Non-pigmented ciliary epithelial cell (primary cell): ENCODE results near the gene PER2.

Experiments
- DNase-seq: peaks from one replicate; pipeline ENCODE4 v3.0.0-alpha.2; 2010; ENCODE audit warnings: low read depth

Gene PER2

DNA sequence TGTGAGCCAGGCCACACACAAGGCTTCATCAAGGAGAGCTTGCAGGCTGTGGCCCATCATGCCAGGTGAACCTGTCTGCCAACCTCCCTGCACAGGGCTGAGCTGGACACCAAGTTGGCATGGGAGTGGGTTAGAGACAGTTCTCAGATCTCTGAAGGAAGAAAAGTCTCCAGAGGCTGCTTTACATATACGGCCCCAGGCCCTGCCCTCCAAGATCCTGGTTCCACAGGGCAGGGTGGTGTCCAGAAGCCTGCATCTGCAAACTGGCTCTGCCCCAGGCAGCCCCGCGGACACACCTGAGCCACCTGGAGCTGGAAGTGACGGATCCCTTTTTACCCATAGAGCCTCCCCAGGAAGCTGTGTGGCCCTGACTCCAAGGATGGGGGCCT lies 24.3 kb downstream of the PER2 start:
- no peak for DNase-seq

- DNase-seq = peak; percentile 63
These were observed 25.0 kb downstream of the PER2 start for GRCh38 chr2:238263204-238264071.

DNA sequence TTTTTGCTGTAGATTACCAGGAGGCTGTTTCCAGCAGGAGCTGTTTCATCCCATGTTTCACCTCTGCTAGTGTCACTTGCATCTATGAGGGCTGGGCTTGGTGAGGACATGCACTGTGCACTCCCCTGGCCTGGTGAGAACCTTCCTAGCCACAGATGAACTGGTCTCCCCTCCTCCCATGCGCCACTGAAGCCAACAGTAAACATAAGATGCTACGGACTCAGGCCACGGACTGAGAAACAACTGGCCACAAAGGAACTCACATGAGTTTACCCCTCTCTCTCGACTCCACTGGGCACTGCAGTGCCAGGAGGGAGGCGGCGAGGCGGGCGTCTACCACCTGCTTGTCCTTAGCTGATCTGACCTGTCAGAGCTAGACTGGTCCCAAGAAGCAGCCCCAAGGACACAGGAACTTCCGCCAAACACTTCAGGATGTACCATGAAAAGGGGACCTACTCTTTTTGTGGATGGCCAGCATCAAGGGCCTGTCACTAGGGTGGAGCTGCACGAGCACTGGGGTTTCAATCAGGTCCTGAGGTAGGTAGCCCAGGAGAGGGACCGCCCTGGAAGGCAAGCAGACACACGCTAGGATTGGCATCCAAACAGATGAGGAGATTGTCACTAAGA lies 25.8 kb downstream of the PER2 start:
- no peak for DNase-seq

- no peak for DNase-seq
These were observed 26.6 kb downstream of the PER2 start for GRCh38 chr2:238261718-238262375.

GRCh38 chr2:238260883-238261282 lies 27.5 kb downstream of the PER2 start:
- DNase-seq = no peak

GRCh38 chr2:238259061-238260020 lies 29.1 kb downstream of the PER2 start:
- DNase-seq = no peak

- DNase-seq = no peak
These were observed 30.4 kb downstream of the PER2 start for GRCh38 chr2:238257786-238258700.

DNA sequence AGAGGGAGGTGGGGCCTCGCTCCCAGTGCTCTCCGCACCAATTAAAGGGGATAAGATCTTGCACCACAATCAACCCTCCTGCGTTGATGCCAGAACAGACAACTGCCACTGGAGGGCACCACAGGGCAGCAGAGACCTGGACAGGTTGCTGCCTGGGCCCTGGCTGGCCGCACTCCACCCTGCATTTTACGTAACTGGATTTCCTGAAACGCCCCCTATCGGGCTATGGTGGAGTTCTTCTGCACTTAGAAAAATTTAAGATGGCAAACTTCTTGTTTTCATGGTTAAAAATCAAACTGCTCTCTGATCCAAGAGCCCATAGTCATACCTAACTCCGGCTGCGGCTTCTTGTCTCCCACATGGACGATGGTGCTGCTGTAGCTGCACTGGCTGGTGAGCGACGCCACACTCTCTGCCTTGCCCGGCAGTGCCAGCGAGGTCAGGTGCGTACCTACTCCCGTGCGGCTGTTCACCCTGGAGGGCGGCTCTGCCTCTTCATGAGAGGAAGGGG lies 31.8 kb downstream of the PER2 start:
- DNase-seq = no peak

- no peak for DNase-seq
These were observed 32.3 kb downstream of the PER2 start for GRCh38 chr2:238256111-238256510.

DNA sequence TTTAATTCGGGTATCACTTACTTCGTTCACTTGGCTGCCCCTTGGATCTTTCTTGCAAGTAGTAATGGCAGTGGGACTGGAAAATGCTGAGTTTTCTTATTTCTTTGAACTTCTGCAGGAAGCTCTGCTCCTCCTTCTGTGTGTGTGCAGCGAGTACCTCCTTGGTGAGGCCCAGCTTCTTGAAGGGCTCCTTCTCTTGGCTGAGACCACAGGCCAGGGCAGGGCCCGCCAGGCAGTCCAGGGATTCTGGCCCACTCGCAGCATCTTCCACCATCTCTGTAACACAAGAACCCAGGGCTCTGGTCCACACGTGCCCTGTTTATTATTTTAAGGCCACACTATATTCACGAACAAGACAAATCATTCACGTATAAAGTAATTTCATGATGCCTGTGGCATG lies 32.8 kb downstream of the PER2 start:
- no peak for DNase-seq

DNA sequence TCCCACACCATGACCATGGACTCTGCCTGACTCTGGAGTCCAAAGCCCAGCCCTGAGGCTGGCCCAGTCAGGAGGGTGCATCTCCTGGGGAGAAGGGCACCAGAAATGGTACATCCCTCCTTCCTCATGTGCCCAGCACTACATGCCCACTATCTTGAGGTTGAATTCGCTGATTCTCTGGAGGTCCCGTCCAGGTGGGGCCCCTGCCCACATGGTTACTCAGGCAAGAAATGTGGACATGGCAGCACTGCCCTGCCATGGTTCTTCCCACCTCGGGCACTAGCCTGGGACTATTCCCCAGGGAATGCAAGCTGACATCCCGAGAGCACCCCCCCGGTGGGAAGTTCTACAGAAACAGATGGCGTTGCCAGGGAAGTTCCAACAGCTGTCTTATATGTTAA lies 33.3 kb downstream of the PER2 start:
- no peak for DNase-seq

DNA sequence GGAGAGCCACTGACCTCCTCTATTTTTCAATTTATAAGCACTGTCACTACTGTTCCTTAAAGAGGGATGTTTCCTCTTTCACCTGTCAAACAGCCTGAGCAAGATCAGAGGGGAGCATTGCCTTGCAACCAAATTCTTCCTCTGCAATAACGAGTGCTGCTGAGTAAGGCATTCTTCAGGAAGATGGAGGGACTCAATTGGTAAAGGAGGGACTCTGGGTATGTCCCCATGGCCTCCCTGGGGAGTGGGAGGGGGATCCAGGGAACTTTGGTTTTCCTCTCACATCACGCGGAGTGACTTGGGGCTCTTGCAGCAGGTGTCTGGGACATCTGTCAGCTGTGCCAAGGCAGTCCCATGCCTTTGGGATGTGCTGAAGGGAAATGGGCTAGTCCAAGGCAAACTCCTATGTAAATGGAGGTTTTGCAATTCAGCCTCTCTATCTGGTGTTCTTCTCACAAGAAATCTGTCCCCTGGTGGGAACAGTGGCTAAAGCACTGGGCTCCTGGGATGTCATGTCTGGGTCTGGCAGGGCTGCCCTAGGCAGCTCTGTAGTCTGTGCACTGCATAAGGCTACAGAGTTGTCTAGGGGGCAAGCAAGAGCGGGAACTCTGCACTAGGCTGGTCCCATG lies 34.2 kb downstream of the PER2 start:
- no peak for DNase-seq

DNA sequence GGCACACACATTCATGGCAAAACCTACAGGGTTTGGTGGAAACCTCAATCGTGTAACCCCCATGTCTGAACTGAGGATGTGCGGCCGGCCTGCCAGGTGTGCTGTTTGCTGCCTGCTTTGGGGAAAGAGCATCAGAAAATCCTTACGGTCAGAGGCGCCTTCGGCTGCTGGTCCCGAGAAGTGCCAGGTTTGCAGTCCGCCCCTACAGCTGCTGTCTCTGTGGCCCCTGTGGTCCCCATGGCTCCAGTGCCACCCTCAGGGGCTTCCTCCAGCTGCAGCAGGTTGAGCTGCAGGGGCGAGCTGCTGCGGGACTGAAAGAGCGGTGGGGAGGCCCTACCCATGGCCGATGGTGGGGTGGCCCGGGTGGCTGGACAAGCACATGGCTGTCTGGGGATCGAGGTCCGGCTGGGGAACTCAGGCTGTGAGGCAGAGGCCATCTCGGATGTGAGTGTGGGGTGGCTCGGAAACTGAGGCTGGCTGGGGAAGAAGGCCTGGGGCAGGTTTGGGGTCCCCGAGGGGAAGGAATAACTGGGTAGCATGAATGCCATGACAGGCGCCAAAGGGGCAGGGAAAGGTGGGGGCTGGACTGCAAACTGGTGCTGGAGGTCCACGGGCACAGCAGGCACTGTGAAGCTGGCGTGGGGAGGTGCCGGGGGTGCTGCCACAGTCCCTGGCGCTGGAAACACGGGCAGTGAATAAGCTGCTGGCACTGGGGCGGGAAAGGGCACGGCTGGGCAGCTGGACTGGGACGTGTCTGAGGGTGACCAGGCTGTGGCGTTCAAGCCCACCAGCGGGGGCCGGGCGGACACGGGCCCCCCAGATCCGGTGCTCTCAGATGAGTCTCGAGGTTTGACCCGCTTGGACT lies 35.4 kb downstream of the PER2 start:
- no peak for DNase-seq

DNA sequence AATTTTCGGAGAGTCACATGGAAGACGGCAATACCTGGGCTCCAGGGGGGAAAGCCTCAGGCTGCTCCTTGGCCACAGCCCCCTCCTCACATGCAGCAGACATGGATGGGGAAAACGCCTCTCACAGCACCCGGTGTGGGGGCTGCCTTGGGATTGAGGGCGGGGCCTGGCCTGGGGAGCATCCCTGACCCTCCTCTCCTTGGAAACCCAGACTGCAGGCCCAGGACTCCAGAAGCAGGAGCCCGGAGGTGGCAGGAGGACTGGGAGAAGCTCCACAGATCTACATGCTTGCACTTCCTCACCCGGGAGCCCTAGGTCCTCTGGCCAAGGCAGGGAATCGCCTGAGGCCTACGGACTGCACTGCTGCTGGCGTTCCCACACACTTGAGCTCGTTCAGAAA lies 36.4 kb downstream of the PER2 start:
- no peak for DNase-seq

GRCh38 chr2:238251331-238251730 lies 37.1 kb downstream of the PER2 start:
- no peak for DNase-seq

DNA sequence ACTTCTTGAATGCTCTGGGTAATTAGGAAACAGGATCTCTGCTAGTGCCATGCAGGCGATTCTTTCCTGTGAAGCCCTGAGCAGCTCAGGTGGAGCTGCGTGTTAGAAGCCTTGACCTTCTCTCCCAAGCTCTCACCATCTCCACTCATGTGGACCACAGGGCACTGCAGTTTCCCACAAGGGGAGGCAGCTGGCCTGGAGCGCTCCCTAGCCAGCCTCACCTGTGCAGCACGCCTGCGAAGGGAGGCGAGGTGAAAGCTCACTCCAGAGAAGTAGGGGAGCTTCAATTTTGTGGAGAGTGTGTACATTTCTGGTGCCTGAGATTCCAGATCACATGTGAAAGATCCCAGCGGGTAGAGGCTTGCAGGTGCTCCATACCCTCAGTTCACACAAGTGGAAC lies 37.5 kb downstream of the PER2 start:
- no peak for DNase-seq

DNA sequence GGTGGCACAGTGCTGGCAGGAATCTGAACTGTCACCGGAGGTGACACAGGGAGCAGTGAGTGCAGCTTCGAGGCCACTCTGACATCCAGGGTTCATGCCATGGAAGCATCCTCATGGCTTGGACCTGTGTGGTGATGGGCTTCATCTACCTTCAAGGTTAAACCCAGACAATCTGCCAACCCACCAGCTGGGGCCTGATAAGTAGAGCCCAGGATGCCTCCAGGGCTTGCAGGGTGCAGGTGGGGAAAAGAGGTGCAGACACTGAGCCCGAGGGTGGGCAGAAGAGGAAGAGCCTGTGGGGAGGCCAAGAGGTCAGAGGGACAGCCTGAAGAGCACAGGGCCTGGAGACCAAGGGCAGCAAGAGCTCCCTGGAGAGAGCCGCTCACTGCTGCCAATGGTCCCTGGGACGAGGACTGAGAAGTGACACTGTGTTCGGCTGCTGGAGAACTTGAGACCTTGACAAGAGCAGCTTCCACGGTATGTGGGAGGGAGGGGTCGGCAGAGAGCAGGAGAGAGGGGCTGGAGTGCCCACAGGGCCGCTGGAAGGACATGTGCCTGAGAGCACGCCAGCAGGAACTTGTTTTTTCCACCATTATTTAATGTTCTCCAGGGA lies 40.5 kb downstream of the PER2 start:
- DNase-seq = no peak

- no peak for DNase-seq
These were observed 41.2 kb downstream of the PER2 start for GRCh38 chr2:238247002-238247822.
